HG03442 (cell line): ENCODE results near the gene EIF3A.

Experiments used
- ATAC-seq: cut with Tn5 transposase; IDR thresholded peaks from one replicate; pipeline ENCODE4 v1.9.1; 2021; ENCODE audit warnings: mild to moderate bottlenecking, moderate library complexity; ENCODE audit not compliant: unreplicated experiment

Gene EIF3A

GRCh38 chr10:119006451-119007210 is 74.0 kb downstream of the EIF3A start:
- ATAC-seq, result no peak

GRCh38 chr10:119005362-119006043 is 75.1 kb downstream of the EIF3A start:
- ATAC-seq, result no peak

- no peak for ATAC-seq
These were observed 76.9 kb downstream of the EIF3A start for GRCh38 chr10:119003572-119004289.

- no peak for ATAC-seq
These were observed 78.7 kb downstream of the EIF3A start for GRCh38 chr10:119001717-119002500.

- no peak for ATAC-seq
These were observed 82.4 kb downstream of the EIF3A start for GRCh38 chr10:118998183-118998582.

- ATAC-seq, result no peak
These were observed 83.2 kb downstream of the EIF3A start for GRCh38 chr10:118997379-118997778.

- ATAC-seq, result no peak
These were observed 84.9 kb downstream of the EIF3A start for GRCh38 chr10:118995739-118996138.

- no peak for ATAC-seq
These were observed 86.3 kb downstream of the EIF3A start for GRCh38 chr10:118994321-118994720.

GRCh38 chr10:118993214-118993613 is 87.4 kb downstream of the EIF3A start:
- no peak for ATAC-seq

GRCh38 chr10:118992496-118992895 is 88.1 kb downstream of the EIF3A start:
- no peak for ATAC-seq

GRCh38 chr10:118990326-118990725 is 90.3 kb downstream of the EIF3A start:
- no peak for ATAC-seq

GRCh38 chr10:118986815-118987790 is 93.5 kb downstream of the EIF3A start:
- ATAC-seq, result no peak

GRCh38 chr10:118985576-118985975 is 95.0 kb downstream of the EIF3A start:
- ATAC-seq, result no peak
